HFFc6 (cell line): Measurements from ENCODE around the gene TECPR2. TPM values are rescaled to one million over a fixed set of nuclear protein-coding genes. Genes with fewer than 3 reads are reported as not detected.

Source experiments
- DNase-seq: peaks from one replicate; pipeline ENCODE4 v3.0.0-alpha.2; 2018
- H3K27ac Mint-ChIP-seq: 2 replicates; pipeline ENCODE4 v1.8.0; 2020; ENCODE audit warnings: mild to moderate bottlenecking, mixed read lengths
- H3K27me3 Mint-ChIP-seq: 2 replicates; pipeline ENCODE4 v1.8.0; 2021; ENCODE audit warnings: mild to moderate bottlenecking, moderate library complexity, mixed read lengths; ENCODE audit not compliant: insufficient read depth
- H3K36me3 Mint-ChIP-seq: 2 replicates; pipeline ENCODE4 v1.8.0; 2021; ENCODE audit warnings: low read depth, mixed read lengths
- H3K4me1 Mint-ChIP-seq: 2 replicates; pipeline ENCODE4 v1.8.0; 2020; ENCODE audit warnings: low read depth, mixed read lengths
- H3K4me3 Mint-ChIP-seq: 2 replicates; pipeline ENCODE4 v1.8.0; 2020; ENCODE audit warnings: mild to moderate bottlenecking, moderate library complexity, mixed read lengths
- H3K9me3 Mint-ChIP-seq: 2 replicates; pipeline ENCODE4 v1.8.0; 2020; ENCODE audit warnings: mild to moderate bottlenecking, mixed read lengths
- CTCF ChIP-seq: fragments of 200-600 bp; sonication (generic); IDR thresholded peaks from 2 replicates; pipeline ENCODE4 v1.5.0; 2021; ENCODE audit warnings: antibody characterized with exemption, mild to moderate bottlenecking
- total RNA-seq, 6 experiments: library from RNA; stranded (reverse); fragmentation: NEBNext Ultra II Directional; extraction: Animal tissue kit (Norgen Biotek cat#: 25700); gene quantifications; 2 replicates in 1 of 6; 3 replicates in 5 of 6; pipeline ENCODE4 v1.2.3, GENCODE V29; 2021

TECPR2 gene
- total RNA-seq, 6 experiments from 2014 or later, result 22.0 to 29.6 (median 26.4) TPM

GRCh38 chr14:102507857-102508312, 145.1 kb downstream of the TECPR2 start:
- DNase-seq, result no peak
- Mint-ChIP-seq H3K9me3 (no peaks in the 10 kb centered on the region), H3K36me3 (peaks cover 5% of the 10 kb centered on the region; the same call in 1 of the 2 replicates), H3K4me3 (peak overlapping the region; percentile 7; the same call in 1 of the 2 replicates), H3K27ac (peak overlapping the region; percentile 4; the same call in 1 of the 2 replicates), H3K4me1 (no peaks in the 10 kb centered on the region), H3K27me3 (peaks cover 4% of the 10 kb centered on the region)
- peak; percentile 24 for TF ChIP-seq CTCF

GRCh38 chr14:102508410-102508773, 145.7 kb downstream of the TECPR2 start:
- Mint-ChIP-seq H3K4me3 (peak overlapping the region; percentile 76), H3K27me3 (peaks cover 4% of the 10 kb centered on the region), H3K9me3 (no peaks in the 10 kb centered on the region), H3K27ac (peak overlapping the region; percentile 71), H3K4me1 (no peaks in the 10 kb centered on the region), H3K36me3 (peaks cover 5% of the 10 kb centered on the region; the same call in 1 of the 2 replicates)
- DNase-seq, result no peak
- TF ChIP-seq CTCF, result no peak

GRCh38 chr14:102508774-102509745, 146.3 kb downstream of the TECPR2 start:
- Mint-ChIP-seq H3K9me3 (no peaks in the 10 kb centered on the region), H3K4me3 (peak overlapping the region; percentile 76), H3K27me3 (peaks cover 4% of the 10 kb centered on the region), H3K36me3 (peaks cover 5% of the 10 kb centered on the region; the same call in 1 of the 2 replicates), H3K4me1 (no peaks in the 10 kb centered on the region), H3K27ac (peak overlapping the region; percentile 71)
- DNase-seq, result no peak
- no peak for TF ChIP-seq CTCF

GRCh38 chr14:102509746-102510615, 147.2 kb downstream of the TECPR2 start, which contains the start of gene ANKRD9:
TSS of gene ANKRD9 (minus strand) at chr14:102509776. CDS start at chr14:102507889, 1,887 bp downstream.
- peak within 1 kb of the TSS; percentile 71 for H3K27ac Mint-ChIP-seq
- H3K36me3 Mint-ChIP-seq, result peaks cover 5% of the 10 kb centered on the region; the same call in 1 of the 2 replicates
- peak; percentile 6; the same call in 1 of the 2 replicates for TF ChIP-seq CTCF

More at GRCh38 chr14:102509746-102510615, 147.2 kb downstream of the TECPR2 start, which contains the start of gene ANKRD9:
- Mint-ChIP-seq H3K9me3 (no peaks in the 10 kb centered on the region), H3K27me3 (peaks cover 4% of the 10 kb centered on the region), H3K4me3 (peak within 1 kb of the TSS; percentile 85), H3K4me1 (no peaks in the 10 kb centered on the region)
- DNase-seq, result peak; percentile 90
